Stimulated activated CD4-positive, alpha-beta T cell treated with anti-CD3 and anti-CD28 coated beads, Interleukin-12 subunit alpha, Interleukin-12 subunit beta, amount 100 ng/mL, for 48 hours (primary cell): ENCODE measurements around the gene KCMF1.

Experiments
- DNase-seq, 3 donors: peaks; one replicate each; pipeline ENCODE4 v3.0.0-alpha.2; 2020; ENCODE audit warnings: low read depth in 2 of 3, low spot score in 1 of 3

KCMF1 gene

GRCh38 chr2:85077859-85078419, 107.0 kb downstream of the KCMF1 start:
- DNase-seq, result no peak

GRCh38 chr2:85078536-85078935, 107.6 kb downstream of the KCMF1 start:
- no peak for DNase-seq

GRCh38 chr2:85083092-85083491, 112.1 kb downstream of the KCMF1 start:
- DNase-seq, result no peak

- DNase-seq, result no peak
These were observed 114.6 kb downstream of the KCMF1 start for GRCh38 chr2:85085563-85085962.

- DNase-seq, result no peak
These were observed 116.6 kb downstream of the KCMF1 start for GRCh38 chr2:85087541-85087940.

GRCh38 chr2:85088921-85089320, 118.0 kb downstream of the KCMF1 start:
- DNase-seq, result no peak

GRCh38 chr2:85089585-85089984, 118.6 kb downstream of the KCMF1 start:
- no peak for DNase-seq

- DNase-seq, result no peak
These were observed 120.9 kb downstream of the KCMF1 start for GRCh38 chr2:85091838-85092237.

- DNase-seq, result no peak
These were observed 124.1 kb downstream of the KCMF1 start for GRCh38 chr2:85095094-85095493.

GRCh38 chr2:85096616-85097015, 125.7 kb downstream of the KCMF1 start:
- no peak for DNase-seq

GRCh38 chr2:85104228-85104627, 133.3 kb downstream of the KCMF1 start:
- DNase-seq, result no peak

- no peak for DNase-seq
These were observed 135.7 kb downstream of the KCMF1 start for GRCh38 chr2:85106489-85107180.
